Upper lobe of left lung (tissue), 4 donors: ENCODE data around the gene POLN.
"Not testable (repeated sequence)": the region's sequence is repeated elsewhere in the genome, so short reads cannot be mapped to it uniquely, and the experiment has no call there.

Experiments used
- POLR2A ChIP-seq, 4 donors: fragments of 450-650 bp; IDR thresholded peaks; one replicate each; pipeline ENCODE4 v1.5.1; 2016 to 2017; ENCODE audit warnings: antibody characterized with exemption in 4 of 4, mild to moderate bottlenecking in 2 of 4
- TF ChIP-seq, protein P1 (sequence below), 6 experiments: fragments of 450-650 bp in 4 of 6; fragments of 200-600 bp in 2 of 6; sonication (generic) in 2 of 6; IDR thresholded peaks; one replicate each; pipeline ENCODE4 v1.5.1; 2016 to 2019; ENCODE audit warnings: antibody characterized with exemption in 6 of 6

DNA sequence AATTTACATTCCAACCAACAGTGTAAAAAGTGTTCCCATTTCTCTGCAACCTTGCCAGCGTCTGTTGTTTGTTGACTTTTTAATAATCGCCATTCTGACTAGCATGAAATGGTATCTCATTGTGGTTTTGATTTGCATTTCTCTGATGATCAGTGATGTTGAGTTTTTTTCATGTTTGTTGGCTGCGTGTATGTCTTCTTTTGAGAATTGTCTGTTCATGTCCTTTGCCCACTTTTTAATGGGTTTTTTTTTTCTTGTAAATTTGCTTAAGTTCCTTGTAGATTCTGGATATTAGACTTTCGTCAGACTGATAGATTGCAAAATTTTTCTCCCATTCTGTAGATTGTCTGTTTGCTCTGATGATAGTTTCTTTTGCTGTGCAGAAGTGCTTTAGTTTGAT lies 214.8 kb downstream of the POLN start:
- TF ChIP-seq, protein P1, sequence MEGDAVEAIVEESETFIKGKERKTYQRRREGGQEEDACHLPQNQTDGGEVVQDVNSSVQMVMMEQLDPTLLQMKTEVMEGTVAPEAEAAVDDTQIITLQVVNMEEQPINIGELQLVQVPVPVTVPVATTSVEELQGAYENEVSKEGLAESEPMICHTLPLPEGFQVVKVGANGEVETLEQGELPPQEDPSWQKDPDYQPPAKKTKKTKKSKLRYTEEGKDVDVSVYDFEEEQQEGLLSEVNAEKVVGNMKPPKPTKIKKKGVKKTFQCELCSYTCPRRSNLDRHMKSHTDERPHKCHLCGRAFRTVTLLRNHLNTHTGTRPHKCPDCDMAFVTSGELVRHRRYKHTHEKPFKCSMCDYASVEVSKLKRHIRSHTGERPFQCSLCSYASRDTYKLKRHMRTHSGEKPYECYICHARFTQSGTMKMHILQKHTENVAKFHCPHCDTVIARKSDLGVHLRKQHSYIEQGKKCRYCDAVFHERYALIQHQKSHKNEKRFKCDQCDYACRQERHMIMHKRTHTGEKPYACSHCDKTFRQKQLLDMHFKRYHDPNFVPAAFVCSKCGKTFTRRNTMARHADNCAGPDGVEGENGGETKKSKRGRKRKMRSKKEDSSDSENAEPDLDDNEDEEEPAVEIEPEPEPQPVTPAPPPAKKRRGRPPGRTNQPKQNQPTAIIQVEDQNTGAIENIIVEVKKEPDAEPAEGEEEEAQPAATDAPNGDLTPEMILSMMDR (IDR thresholded peaks at IDR 0.05), result not testable (repeated sequence)
- not testable (repeated sequence) for TF ChIP-seq POLR2A (IDR thresholded peaks at IDR 0.05)
